WTC11 (cell line): ENCODE data around the gene RAX2. TPM values are rescaled to one million over a fixed set of nuclear protein-coding genes. Genes with fewer than 3 reads are reported as not detected.

ENCODE experiments used
- ATAC-seq: fragments of 200-7000 bp; cut with Tn5 transposase; 2 replicates; pipeline ENCODE4 v1.10.0; 2021; ENCODE audit warnings: mild to moderate bottlenecking, moderate library complexity
- CTCF ChIA-PET: fragments of 300-600 bp; sonication (Branson Sonifier 250); formaldehyde crosslinking; loops from one replicate; lab custom pipeline; 2021; ENCODE audit warnings: antibody characterized with exemption; lab: Charles Lee
- POLR2A ChIA-PET: fragments of 350-600 bp; sonication (Branson Sonifier 250); formaldehyde crosslinking; loops from one replicate; lab custom pipeline; 2021; ENCODE audit warnings: antibody characterized with exemption; lab: Charles Lee
- DNase-seq: peaks from one replicate; pipeline ENCODE4 v3.0.0; 2021; ENCODE audit warnings: low spot score
- H3K27ac Mint-ChIP-seq: 2 replicates; pipeline ENCODE4 v1.8.0; 2021; ENCODE audit warnings: mixed read lengths
- H3K27me3 Mint-ChIP-seq: 2 replicates; pipeline ENCODE4 v1.8.0; 2021; ENCODE audit warnings: low read depth, mild to moderate bottlenecking, moderate library complexity, mixed read lengths
- H3K36me3 Mint-ChIP-seq: 2 replicates; pipeline ENCODE4 v1.8.0; 2021; ENCODE audit warnings: mixed read lengths
- H3K4me1 Mint-ChIP-seq: 2 replicates; pipeline ENCODE4 v1.8.0; 2022; ENCODE audit warnings: mixed read lengths
- H3K4me3 Mint-ChIP-seq: 2 replicates; pipeline ENCODE4 v1.8.0; 2021; ENCODE audit warnings: mild to moderate bottlenecking, moderate library complexity, mixed read lengths
- H3K9me3 Mint-ChIP-seq: 2 replicates; pipeline ENCODE4 v1.8.0; 2021; ENCODE audit warnings: mixed read lengths
- ATF1 ChIP-seq: sonication (generic); formaldehyde crosslinking; IDR thresholded peaks from 2 replicates; pipeline ENCODE4 v1.8.1; 2023; ENCODE audit warnings: mild to moderate bottlenecking, moderate library complexity, missing genetic modification reagents
- CREM ChIP-seq: sonication (generic); formaldehyde crosslinking; IDR thresholded peaks from 2 replicates; pipeline ENCODE4 v1.8.1; 2022; ENCODE audit warnings: mild to moderate bottlenecking, missing genetic modification reagents, moderate library complexity
- FOXK1 ChIP-seq: sonication (generic); formaldehyde crosslinking; IDR thresholded peaks from 2 replicates; pipeline ENCODE4 v1.8.0; 2022; ENCODE audit warnings: mild to moderate bottlenecking, moderate library complexity, missing genetic modification reagents
- GRHL2 ChIP-seq: fragments of 250-450 bp; sonication (Bioruptor Pico); IDR thresholded peaks from 2 replicates; pipeline ENCODE4 v1.8.0; 2022; ENCODE audit warnings: mild to moderate bottlenecking, moderate library complexity; ENCODE audit not compliant: insufficient replicate concordance, severe bottlenecking
- NR3C1 ChIP-seq: sonication (generic); formaldehyde crosslinking; conservative IDR thresholded peaks from 2 replicates; pipeline ENCODE4 v1.8.1; 2023; ENCODE audit warnings: low read depth, mild to moderate bottlenecking, missing genetic modification reagents
- OVOL2 ChIP-seq: fragments of 250-450 bp; sonication (Bioruptor Pico); IDR thresholded peaks from 2 replicates; pipeline ENCODE4 v1.9.0; 2021; ENCODE audit warnings: mild to moderate bottlenecking, borderline replicate concordance
- SP1 ChIP-seq: sonication (generic); formaldehyde crosslinking; conservative IDR thresholded peaks from 2 replicates; pipeline ENCODE4 v1.8.1; 2022; ENCODE audit warnings: missing genetic modification reagents
- ZNF423 ChIP-seq: fragments of 250-450 bp; sonication (Bioruptor Pico); IDR thresholded peaks from 2 replicates; pipeline ENCODE4 v2.1.2; 2022; ENCODE audit warnings: mild to moderate bottlenecking, moderate library complexity
- total RNA-seq: library from RNA; stranded (reverse); gene quantifications from 3 replicates; pipeline ENCODE4 v1.2.3, GENCODE V29; 2021
- TF ChIP-seq, protein P1 (sequence below): sonication (generic); formaldehyde crosslinking; IDR thresholded peaks from 2 replicates; pipeline ENCODE4 v1.8.1; 2023; ENCODE audit warnings: mild to moderate bottlenecking, missing genetic modification reagents, borderline replicate concordance
- TF ChIP-seq, protein P2 (sequence below): sonication (generic); formaldehyde crosslinking; IDR thresholded peaks from 2 replicates; pipeline ENCODE4 v1.8.0; 2022; ENCODE audit warnings: missing genetic modification reagents
- TF ChIP-seq, protein P3 (sequence below): sonication (generic); formaldehyde crosslinking; IDR thresholded peaks from 2 replicates; pipeline ENCODE4 v1.8.1; 2023; ENCODE audit warnings: mild to moderate bottlenecking, missing genetic modification reagents, moderate library complexity
- TF ChIP-seq, protein P4 (sequence below): sonication (generic); formaldehyde crosslinking; IDR thresholded peaks from 2 replicates; pipeline ENCODE4 v1.8.0; 2022; ENCODE audit warnings: mild to moderate bottlenecking, missing genetic modification reagents

The RAX2 gene
- total RNA-seq, 1 experiment from 2014 or later, result 0.09 TPM

DNA sequence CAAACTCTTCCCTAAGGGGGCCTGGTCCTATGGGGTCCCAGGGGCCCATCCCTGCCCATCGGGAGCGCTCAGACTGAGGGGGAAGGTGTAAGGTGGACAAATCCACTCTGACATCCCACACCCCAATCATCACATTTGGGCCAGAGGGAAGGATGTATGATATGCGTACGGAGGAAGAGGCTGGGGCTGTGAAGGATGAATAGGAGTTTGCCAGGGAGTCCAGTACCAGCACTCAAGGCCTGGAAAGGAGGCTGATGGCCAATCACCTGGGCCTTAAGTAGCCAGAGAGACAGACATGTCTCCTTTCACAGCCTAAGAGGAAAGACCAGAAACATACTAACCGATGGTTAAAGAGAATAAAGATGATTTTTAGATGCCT lies 48.9 kb downstream of the RAX2 start:
- ATAC-seq (no peak), DNase-seq (no peak)
- POLR2A ChIA-PET, result interaction anchor here (1.3 kb wide), 1 partner anchor 146 kb away, joined by 4 read pairs; no protein-coding TSS in a partner anchor
- no peaks in the 10 kb centered on the region for H3K27me3 Mint-ChIP-seq
- peak overlapping the region; percentile 68 for H3K4me3 Mint-ChIP-seq
- no peaks in the 10 kb centered on the region for H3K36me3 Mint-ChIP-seq
- TF ChIP-seq, protein P1, sequence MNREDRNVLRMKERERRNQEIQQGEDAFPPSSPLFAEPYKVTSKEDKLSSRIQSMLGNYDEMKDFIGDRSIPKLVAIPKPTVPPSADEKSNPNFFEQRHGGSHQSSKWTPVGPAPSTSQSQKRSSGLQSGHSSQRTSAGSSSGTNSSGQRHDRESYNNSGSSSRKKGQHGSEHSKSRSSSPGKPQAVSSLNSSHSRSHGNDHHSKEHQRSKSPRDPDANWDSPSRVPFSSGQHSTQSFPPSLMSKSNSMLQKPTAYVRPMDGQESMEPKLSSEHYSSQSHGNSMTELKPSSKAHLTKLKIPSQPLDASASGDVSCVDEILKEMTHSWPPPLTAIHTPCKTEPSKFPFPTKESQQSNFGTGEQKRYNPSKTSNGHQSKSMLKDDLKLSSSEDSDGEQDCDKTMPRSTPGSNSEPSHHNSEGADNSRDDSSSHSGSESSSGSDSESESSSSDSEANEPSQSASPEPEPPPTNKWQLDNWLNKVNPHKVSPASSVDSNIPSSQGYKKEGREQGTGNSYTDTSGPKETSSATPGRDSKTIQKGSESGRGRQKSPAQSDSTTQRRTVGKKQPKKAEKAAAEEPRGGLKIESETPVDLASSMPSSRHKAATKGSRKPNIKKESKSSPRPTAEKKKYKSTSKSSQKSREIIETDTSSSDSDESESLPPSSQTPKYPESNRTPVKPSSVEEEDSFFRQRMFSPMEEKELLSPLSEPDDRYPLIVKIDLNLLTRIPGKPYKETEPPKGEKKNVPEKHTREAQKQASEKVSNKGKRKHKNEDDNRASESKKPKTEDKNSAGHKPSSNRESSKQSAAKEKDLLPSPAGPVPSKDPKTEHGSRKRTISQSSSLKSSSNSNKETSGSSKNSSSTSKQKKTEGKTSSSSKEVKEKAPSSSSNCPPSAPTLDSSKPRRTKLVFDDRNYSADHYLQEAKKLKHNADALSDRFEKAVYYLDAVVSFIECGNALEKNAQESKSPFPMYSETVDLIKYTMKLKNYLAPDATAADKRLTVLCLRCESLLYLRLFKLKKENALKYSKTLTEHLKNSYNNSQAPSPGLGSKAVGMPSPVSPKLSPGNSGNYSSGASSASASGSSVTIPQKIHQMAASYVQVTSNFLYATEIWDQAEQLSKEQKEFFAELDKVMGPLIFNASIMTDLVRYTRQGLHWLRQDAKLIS (CRISPR knock-in tag), result no peak
- 0 out of 2 replicates have a peak, but pooled peaks have one; percentile 1 for TF ChIP-seq SP1 (CRISPR knock-in tag)
- peak overlapping the region; percentile 97 for H3K27ac Mint-ChIP-seq
- H3K4me1 Mint-ChIP-seq, result peaks cover 16% of the 10 kb centered on the region
- no peaks in the 10 kb centered on the region for H3K9me3 Mint-ChIP-seq
- CTCF ChIA-PET, result interaction anchor here (0.5 to 3.2 kb wide), 5 partner anchors 39 to 1257 kb away, joined by 4 to 19 read pairs (median 6); partner anchors contain the start of gene MRPL54

DNA sequence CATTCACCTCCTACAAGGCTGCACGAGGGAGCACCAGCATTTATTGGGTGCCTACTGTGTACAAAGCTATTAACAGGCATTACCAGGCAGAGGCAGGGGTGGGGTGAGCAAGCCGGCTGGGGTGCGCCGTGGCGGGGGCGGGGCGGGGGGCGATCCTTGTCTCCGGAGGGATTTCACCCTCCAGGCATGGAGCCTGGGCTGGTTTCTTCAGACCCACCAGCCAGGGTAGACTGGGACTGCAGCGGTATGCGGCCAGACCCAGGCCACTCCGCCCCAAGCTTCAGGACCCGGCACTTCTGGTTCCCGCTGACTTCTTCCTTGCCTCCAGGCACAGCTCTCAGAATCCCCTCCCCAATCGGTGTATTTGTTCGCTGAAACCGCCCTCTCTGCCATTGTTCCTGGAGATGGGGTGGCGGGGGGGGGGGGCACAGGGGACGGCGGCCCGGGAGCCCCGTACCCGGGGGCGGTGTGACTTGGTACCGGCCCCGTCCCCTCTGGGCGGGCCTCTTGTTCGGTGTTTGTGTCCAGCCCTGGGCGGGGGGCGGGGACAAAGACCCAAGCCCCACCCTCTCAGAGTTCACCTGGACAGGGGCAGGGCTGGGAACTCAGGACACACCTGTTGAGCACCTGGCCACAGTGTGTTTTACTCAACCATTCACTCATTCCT lies 49.5 kb downstream of the RAX2 start:
- ChIA-PET CTCF (interaction anchor here (0.5 to 6.9 kb wide), 15 partner anchors 8 to 1256 kb away, joined by 3 to 65 read pairs (median 5); partner anchors contain the start of genes MRPL54 and TJP3), POLR2A (interaction anchor here (0.6 to 1.3 kb wide), 3 partner anchors 25 to 1229 kb away, joined by 3 to 4 read pairs (median 3); no protein-coding TSS in a partner anchor)
- Mint-ChIP-seq H3K36me3 (no peaks in the 10 kb centered on the region), H3K27me3 (no peaks in the 10 kb centered on the region), H3K9me3 (no peaks in the 10 kb centered on the region), H3K4me3 (peak overlapping the region; percentile 83), H3K27ac (peak overlapping the region; percentile 97), H3K4me1 (peaks cover 16% of the 10 kb centered on the region)
- TF ChIP-seq ATF1 (CRISPR knock-in tag), result no peak
- TF ChIP-seq, protein P2, sequence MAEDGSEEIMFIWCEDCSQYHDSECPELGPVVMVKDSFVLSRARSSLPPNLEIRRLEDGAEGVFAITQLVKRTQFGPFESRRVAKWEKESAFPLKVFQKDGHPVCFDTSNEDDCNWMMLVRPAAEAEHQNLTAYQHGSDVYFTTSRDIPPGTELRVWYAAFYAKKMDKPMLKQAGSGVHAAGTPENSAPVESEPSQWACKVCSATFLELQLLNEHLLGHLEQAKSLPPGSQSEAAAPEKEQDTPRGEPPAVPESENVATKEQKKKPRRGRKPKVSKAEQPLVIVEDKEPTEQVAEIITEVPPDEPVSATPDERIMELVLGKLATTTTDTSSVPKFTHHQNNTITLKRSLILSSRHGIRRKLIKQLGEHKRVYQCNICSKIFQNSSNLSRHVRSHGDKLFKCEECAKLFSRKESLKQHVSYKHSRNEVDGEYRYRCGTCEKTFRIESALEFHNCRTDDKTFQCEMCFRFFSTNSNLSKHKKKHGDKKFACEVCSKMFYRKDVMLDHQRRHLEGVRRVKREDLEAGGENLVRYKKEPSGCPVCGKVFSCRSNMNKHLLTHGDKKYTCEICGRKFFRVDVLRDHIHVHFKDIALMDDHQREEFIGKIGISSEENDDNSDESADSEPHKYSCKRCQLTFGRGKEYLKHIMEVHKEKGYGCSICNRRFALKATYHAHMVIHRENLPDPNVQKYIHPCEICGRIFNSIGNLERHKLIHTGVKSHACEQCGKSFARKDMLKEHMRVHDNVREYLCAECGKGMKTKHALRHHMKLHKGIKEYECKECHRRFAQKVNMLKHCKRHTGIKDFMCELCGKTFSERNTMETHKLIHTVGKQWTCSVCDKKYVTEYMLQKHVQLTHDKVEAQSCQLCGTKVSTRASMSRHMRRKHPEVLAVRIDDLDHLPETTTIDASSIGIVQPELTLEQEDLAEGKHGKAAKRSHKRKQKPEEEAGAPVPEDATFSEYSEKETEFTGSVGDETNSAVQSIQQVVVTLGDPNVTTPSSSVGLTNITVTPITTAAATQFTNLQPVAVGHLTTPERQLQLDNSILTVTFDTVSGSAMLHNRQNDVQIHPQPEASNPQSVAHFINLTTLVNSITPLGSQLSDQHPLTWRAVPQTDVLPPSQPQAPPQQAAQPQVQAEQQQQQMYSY, result peak; percentile 96
- TF ChIP-seq FOXK1, result 0 out of 2 replicates have a peak, but pooled peaks have one; percentile 39
- TF ChIP-seq NR3C1 (CRISPR knock-in tag), result no peak
- TF ChIP-seq, protein P3, sequence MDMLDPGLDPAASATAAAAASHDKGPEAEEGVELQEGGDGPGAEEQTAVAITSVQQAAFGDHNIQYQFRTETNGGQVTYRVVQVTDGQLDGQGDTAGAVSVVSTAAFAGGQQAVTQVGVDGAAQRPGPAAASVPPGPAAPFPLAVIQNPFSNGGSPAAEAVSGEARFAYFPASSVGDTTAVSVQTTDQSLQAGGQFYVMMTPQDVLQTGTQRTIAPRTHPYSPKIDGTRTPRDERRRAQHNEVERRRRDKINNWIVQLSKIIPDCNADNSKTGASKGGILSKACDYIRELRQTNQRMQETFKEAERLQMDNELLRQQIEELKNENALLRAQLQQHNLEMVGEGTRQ (CRISPR knock-in tag), result no peak
- no peak for TF ChIP-seq CREM (CRISPR knock-in tag)
- TF ChIP-seq SP1 (CRISPR knock-in tag), result peak; percentile 76
- DNase-seq (peak; percentile 85), ATAC-seq (peak; percentile 73)

DNA sequence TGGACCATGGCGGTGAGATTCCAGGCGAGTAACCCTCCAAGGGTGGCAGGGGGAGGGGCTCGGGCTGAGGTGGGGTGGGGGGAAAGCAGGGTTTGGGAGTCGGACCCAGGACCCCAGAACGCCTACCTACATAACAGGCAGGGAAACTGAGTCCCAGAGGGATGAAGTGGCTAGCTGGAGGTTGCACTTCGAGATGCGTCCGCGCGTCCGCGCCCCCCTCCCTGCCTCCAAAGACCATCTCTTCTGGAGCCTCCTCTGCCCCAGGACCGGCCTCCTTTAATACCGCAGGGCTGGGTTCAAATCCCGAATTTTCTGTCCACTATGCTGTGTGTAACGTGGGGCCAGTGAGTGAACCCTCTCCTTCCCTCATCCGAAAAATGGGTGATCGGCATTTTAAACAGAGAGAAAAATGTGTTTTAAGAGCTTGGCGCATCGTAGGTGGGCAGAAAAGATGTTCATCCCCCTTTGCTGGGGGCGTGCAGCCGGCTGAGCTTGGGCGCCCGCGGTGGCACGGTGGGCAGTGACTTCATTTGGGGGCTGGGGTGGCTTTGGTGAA lies 50.1 kb downstream of the RAX2 start:
- peak overlapping the region; percentile 83 for H3K4me3 Mint-ChIP-seq
- H3K4me1 Mint-ChIP-seq, result peaks cover 16% of the 10 kb centered on the region
- ATAC-seq, result no peak
- no peaks in the 10 kb centered on the region for H3K27me3 Mint-ChIP-seq
- POLR2A ChIA-PET, result interaction anchor here (0.5 to 1.3 kb wide), 4 partner anchors 26 to 1229 kb away, joined by 3 to 4 read pairs (median 3); partner anchors contain the start of gene PLIN3
- DNase-seq, result no peak
- H3K27ac Mint-ChIP-seq, result 0 out of 2 replicates have a peak overlapping the region, but pooled peaks have one; percentile 32
- no peaks in the 10 kb centered on the region for H3K36me3 Mint-ChIP-seq
- no peaks in the 10 kb centered on the region for H3K9me3 Mint-ChIP-seq
- CTCF ChIA-PET, result interaction anchor here (0.6 to 6.9 kb wide), 17 partner anchors 9 to 803 kb away, joined by 3 to 65 read pairs (median 4); partner anchors contain the start of genes MRPL54 and TJP3
- TF ChIP-seq OVOL2 (CRISPR knock-in tag) (no peak), ZNF423 (CRISPR knock-in tag) (no peak), GRHL2 (CRISPR knock-in tag) (no peak)
- TF ChIP-seq, protein P3 (CRISPR knock-in tag), result no peak
- TF ChIP-seq, protein P1 (CRISPR knock-in tag), result no peak
- TF ChIP-seq, protein P4, sequence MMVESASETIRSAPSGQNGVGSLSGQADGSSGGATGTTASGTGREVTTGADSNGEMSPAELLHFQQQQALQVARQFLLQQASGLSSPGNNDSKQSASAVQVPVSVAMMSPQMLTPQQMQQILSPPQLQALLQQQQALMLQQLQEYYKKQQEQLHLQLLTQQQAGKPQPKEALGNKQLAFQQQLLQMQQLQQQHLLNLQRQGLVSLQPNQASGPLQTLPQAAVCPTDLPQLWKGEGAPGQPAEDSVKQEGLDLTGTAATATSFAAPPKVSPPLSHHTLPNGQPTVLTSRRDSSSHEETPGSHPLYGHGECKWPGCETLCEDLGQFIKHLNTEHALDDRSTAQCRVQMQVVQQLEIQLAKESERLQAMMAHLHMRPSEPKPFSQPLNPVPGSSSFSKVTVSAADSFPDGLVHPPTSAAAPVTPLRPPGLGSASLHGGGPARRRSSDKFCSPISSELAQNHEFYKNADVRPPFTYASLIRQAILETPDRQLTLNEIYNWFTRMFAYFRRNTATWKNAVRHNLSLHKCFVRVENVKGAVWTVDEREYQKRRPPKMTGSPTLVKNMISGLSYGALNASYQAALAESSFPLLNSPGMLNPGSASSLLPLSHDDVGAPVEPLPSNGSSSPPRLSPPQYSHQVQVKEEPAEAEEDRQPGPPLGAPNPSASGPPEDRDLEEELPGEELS (CRISPR knock-in tag), result no peak
